Upper lobe of right lung (tissue), 1 donor: Measurements from ENCODE around the gene HSPG2. TPM values are rescaled to one million over a fixed set of nuclear protein-coding genes. Genes with fewer than 3 reads are reported as not detected.

ENCODE experiments used
- ATAC-seq: fragments of 200-7000 bp; cut with Tn5 transposase; one replicate; pipeline ENCODE4 v1.9.1; 2020; ENCODE audit warnings: mild to moderate bottlenecking, moderate library complexity
- DNase-seq: peaks from one replicate; pipeline ENCODE4 v3.0.0-alpha.2; 2020
- H3K27ac ChIP-seq: fragments of 200-600 bp; one replicate; pipeline ENCODE4 v1.8.0; 2022
- H3K27me3 ChIP-seq: fragments of 200-600 bp; one replicate; pipeline ENCODE4 v1.8.0; 2022; ENCODE audit warnings: mild to moderate bottlenecking
- H3K36me3 ChIP-seq: fragments of 200-600 bp; one replicate; pipeline ENCODE4 v1.8.0; 2022
- H3K4me1 ChIP-seq: fragments of 200-600 bp; one replicate; pipeline ENCODE4 v1.8.0; 2022
- H3K4me3 ChIP-seq: fragments of 200-600 bp; one replicate; pipeline ENCODE4 v1.8.0; 2022; ENCODE audit warnings: mild to moderate bottlenecking
- H3K9me3 ChIP-seq: fragments of 200-600 bp; one replicate; pipeline ENCODE4 v1.8.0; 2022
- CTCF ChIP-seq: fragments of 200-600 bp; IDR thresholded peaks from one replicate; pipeline ENCODE4 v1.8.0; 2022; ENCODE audit warnings: antibody characterized with exemption
- intact Hi-C: fragments of 100-400 bp; cut with DNase I; formaldehyde crosslinking; loops from one replicate; pipeline ENCODE4 v1.11.0; 2022
- total RNA-seq: library from RNA; stranded (reverse); fragmentation: NEBNext Ultra II Directional; extraction: Animal tissue kit (Norgen Biotek cat#: 25700); gene quantifications from one replicate; pipeline ENCODE4 v1.2.1, GENCODE V29; 2021
- donor health status: DM: no; HTN: yes; CAD: no; lungs with severe emphysema.

The HSPG2 gene
- total RNA-seq, 1 donor from 2014 or later, result 393 TPM

- no peak overlapping the region for H3K4me3 ChIP-seq
- DNase-seq (no peak), ATAC-seq (no peak)
- no peak overlapping the region for H3K27ac ChIP-seq
- H3K36me3 ChIP-seq, result peaks cover 96% of the 10 kb centered on the region
- intact Hi-C loops, result no loop called here
- no peaks in the 10 kb centered on the region for H3K27me3 ChIP-seq
- no peaks in the 10 kb centered on the region for H3K9me3 ChIP-seq
- no peak for TF ChIP-seq CTCF
- no peaks in the 10 kb centered on the region for H3K4me1 ChIP-seq
Measured at GRCh38 chr1:21876267-21876666, 60.8 kb downstream of the HSPG2 start.

GRCh38 chr1:21875621-21876063 is 61.5 kb downstream of the HSPG2 start:
- intact Hi-C loops, result no loop called here
- H3K9me3 ChIP-seq, result no peaks in the 10 kb centered on the region
- no peak for DNase-seq
- H3K4me3 ChIP-seq, result no peak overlapping the region
- ATAC-seq, result no peak
- peaks cover 92% of the 10 kb centered on the region for H3K36me3 ChIP-seq
- no peaks in the 10 kb centered on the region for H3K27me3 ChIP-seq
- H3K27ac ChIP-seq, result no peak overlapping the region
- no peak for TF ChIP-seq CTCF
- H3K4me1 ChIP-seq, result no peaks in the 10 kb centered on the region

GRCh38 chr1:21874778-21875547 is 62.1 kb downstream of the HSPG2 start:
- DNase-seq, result no peak
- H3K36me3 ChIP-seq, result peaks cover 92% of the 10 kb centered on the region
- no peak for TF ChIP-seq CTCF
- no peaks in the 10 kb centered on the region for H3K9me3 ChIP-seq
- no peaks in the 10 kb centered on the region for H3K4me1 ChIP-seq
- no peak overlapping the region for H3K4me3 ChIP-seq
- no peaks in the 10 kb centered on the region for H3K27me3 ChIP-seq
- intact Hi-C loops, result no loop called here
- ATAC-seq, result no peak
- H3K27ac ChIP-seq, result no peak overlapping the region

GRCh38 chr1:21874328-21874727 is 62.8 kb downstream of the HSPG2 start:
- Histone ChIP-seq H3K9me3 (no peaks in the 10 kb centered on the region), H3K4me1 (no peaks in the 10 kb centered on the region), H3K27ac (no peak overlapping the region), H3K36me3 (peaks cover 88% of the 10 kb centered on the region), H3K27me3 (no peaks in the 10 kb centered on the region), H3K4me3 (no peak overlapping the region)
- ATAC-seq, result no peak
- TF ChIP-seq CTCF, result no peak
- no peak for DNase-seq
- intact Hi-C loops, result no loop called here

- DNase-seq, result no peak
- TF ChIP-seq CTCF, result no peak
- Histone ChIP-seq H3K27me3 (no peaks in the 10 kb centered on the region), H3K36me3 (peaks cover 86% of the 10 kb centered on the region), H3K4me3 (no peak overlapping the region), H3K9me3 (no peaks in the 10 kb centered on the region), H3K4me1 (no peaks in the 10 kb centered on the region), H3K27ac (no peak overlapping the region)
- no peak for ATAC-seq
- intact Hi-C loops, result no loop called here
Measured at GRCh38 chr1:21873761-21874160, 63.3 kb downstream of the HSPG2 start.
